ENCODE results near the gene VPS26C.
A peak's percentile ranks its signal among the peaks of the same experiment; 100 is the strongest.

DNA sequence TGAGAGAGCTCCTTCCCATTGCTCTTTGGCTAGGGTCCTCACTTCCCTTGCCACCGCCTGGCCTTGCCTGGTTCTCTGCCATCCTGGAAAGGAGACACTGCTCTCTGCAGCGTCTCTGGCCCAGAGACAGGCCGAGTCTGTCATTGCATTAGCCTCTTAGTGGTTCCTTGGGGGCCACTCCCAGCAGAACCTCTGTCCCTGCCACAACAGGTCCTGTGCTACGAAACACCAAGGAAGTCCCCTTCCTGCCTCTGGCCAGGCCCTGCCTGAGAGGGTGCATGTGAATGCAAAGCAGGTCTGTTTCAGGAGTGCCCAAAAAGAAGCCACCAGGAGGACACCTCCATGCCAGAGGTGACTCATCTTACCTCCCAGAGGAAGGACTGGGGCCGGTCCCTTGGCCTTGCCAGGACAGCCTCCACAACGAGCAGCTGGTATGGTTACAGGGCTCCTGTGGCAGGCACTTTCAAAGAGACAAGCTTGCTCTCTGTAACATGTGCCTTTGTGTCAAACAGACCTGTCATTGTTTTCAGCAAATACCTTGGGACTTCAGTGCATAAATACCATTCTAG lies 59.6 kb downstream of the VPS26C start:
- TF ChIP-seq EP300 (IDR thresholded peaks at IDR 0.05; ENCODE audit: low read depth in 2 of 2, low read length in 2 of 2) (no peak), EP300 (CRISPR knock-in tag; IDR thresholded peaks at IDR 0.05; ENCODE audit: borderline replicate concordance) (no peak), CTCF (CRISPR knock-in tag; IDR thresholded peaks at IDR 0.05) (0 out of 2 replicates have a peak, but pooled peaks have one; percentile 5), FOXP1 (IDR thresholded peaks at IDR 0.05) (no peak), FOXP1 (CRISPR knock-in tag; IDR thresholded peaks at IDR 0.05) (no peak)

All from HepG2 (cell line).